NB4 (cell line): Measurements from ENCODE around the gene COQ7.

Source experiments
- DNase-seq: peaks from one replicate; pipeline ENCODE4 v3.0.0; 2010; ENCODE audit warnings: low read depth
- H3K4me3 ChIP-seq: one replicate; pipeline ENCODE4 v1.5.1; 2011; ENCODE audit warnings: mild to moderate bottlenecking, low read depth, low read length, moderate library complexity
- MAX ChIP-seq: IDR thresholded peaks from 2 replicates; pipeline ENCODE4 v1.6.1; 2011; ENCODE audit warnings: low read depth, low read length
- MYC ChIP-seq: IDR thresholded peaks from 2 replicates; pipeline ENCODE4 v1.6.1; 2011; ENCODE audit warnings: low read depth, low read length
- POLR2A ChIP-seq: IDR thresholded peaks from 2 replicates; pipeline ENCODE4 v1.6.1; 2011; ENCODE audit warnings: mild to moderate bottlenecking; ENCODE audit not compliant: insufficient read length; ENCODE audit errors: extremely low read depth
- TF ChIP-seq, protein P1 (sequence below): IDR thresholded peaks from one replicate; pipeline ENCODE4 v1.5.1; 2012; ENCODE audit warnings: low read depth, low read length

Gene COQ7

DNA sequence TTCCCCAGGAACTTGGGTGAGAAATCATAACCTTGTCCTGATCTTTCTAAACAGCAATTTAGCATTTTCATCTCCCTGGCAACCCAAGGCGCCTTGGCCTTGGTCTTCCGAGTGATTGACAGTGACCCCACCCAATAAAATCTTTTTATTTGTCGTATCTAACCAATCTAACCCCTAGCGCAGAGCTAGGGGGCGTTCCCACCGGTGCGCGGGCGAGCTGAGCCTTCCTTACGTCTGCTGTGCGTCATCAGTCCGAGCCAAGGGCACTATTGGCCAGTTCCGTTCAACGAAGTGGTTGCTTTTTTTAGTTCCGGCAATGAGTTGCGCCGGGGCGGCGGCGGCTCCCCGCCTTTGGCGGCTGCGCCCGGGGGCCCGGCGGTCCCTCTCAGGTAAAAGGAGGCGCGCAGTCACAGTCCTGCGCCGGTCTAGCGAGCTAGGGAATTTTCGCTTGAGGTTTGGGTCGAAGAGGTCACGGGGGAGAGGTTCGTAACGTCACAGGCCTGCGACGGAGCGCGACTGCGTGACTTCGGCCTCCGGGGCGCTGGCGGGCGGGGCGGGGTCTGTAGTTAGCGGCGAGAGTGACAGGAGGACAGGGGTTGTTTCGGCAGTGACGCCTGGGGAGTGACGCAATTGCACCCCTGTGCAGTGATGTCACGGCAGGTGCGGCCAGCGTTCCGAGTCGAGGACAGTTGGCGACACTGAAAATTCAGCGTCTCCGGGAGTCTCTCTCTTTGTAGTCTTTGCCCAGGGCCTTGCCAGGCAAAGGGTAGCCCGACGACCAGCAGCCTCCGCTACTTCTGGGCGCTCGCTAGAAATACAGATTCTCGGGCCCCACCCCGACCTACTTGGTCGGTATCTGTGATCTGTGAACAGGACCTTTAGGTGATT lies at the start of gene COQ7:
TSS of gene COQ7 (plus strand) at position 266 of the 888 bp plus-strand sequence. CDS start at position 317, 51 bp downstream.
- TF ChIP-seq, protein P1, sequence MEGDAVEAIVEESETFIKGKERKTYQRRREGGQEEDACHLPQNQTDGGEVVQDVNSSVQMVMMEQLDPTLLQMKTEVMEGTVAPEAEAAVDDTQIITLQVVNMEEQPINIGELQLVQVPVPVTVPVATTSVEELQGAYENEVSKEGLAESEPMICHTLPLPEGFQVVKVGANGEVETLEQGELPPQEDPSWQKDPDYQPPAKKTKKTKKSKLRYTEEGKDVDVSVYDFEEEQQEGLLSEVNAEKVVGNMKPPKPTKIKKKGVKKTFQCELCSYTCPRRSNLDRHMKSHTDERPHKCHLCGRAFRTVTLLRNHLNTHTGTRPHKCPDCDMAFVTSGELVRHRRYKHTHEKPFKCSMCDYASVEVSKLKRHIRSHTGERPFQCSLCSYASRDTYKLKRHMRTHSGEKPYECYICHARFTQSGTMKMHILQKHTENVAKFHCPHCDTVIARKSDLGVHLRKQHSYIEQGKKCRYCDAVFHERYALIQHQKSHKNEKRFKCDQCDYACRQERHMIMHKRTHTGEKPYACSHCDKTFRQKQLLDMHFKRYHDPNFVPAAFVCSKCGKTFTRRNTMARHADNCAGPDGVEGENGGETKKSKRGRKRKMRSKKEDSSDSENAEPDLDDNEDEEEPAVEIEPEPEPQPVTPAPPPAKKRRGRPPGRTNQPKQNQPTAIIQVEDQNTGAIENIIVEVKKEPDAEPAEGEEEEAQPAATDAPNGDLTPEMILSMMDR, result no peak
- TF ChIP-seq MYC (peak; percentile 48; the same call in 1 of the 2 replicates), POLR2A (no peak), MAX (peak; percentile 4; the same call in 1 of the 2 replicates)
- peak within 1 kb of the TSS; percentile 92 for H3K4me3 ChIP-seq
- DNase-seq, result peak; percentile 99

DNA sequence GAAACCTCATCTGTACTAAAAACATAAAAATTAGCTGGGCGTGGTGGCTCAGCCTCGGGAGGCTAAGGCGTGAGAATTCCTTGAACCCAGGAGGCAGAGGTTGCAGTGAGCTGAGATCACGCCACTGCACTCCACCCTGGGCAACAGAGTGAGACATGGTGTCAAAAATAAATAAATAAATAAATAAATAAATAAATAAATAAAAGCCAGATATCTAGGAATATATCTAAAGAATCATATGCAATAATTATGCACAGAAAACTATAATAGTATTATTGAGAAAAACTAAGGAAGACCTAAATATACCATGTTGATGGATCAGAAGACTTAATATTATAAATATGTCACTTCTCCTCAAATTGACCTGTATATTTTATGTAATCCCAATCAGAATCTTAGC lies 46.7 kb upstream of the COQ7 start:
- no peak for DNase-seq
- H3K4me3 ChIP-seq, result no peak overlapping the region
- TF ChIP-seq MAX (no peak), MYC (no peak), POLR2A (no peak)
- TF ChIP-seq, protein P1, result no peak

DNA sequence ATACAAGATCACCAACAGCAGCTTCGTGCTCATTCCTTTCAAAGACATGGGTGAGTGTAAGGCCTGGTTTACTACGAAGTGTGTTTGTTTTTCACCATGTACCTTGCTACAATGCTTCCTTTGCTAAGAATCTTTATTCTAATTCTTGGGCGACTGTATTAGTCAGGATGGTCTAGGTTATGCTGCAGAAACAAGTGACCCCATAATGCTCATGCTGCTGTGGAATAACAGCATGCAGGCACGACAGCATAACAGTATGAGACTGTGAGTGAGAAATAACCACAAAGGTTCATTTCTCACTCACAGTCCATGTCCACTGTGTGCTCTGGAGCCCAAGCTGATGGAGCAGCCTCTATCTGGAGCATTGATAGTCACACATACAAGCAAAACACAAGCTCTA lies 45.7 kb upstream of the COQ7 start:
- no peak for DNase-seq
- no peak for TF ChIP-seq MYC
- TF ChIP-seq, protein P1, result no peak

DNA sequence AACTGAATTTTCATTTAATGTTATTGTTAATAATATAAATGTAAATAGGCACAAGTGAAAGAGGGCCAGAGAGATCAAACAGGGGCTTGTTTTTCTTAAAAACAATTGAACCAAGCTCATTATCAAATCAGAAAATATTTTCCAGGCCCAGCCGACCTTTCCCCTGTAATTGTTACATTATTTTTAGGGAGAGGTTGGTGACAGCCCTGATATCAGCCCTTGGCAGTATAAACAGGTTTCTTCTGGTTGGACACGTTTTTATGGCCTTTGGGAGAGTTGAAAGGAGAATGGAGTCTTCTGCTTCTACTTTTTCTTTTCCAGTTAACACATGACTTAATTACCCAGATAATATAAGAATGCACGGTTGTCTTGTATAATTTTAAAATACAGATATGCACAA lies 40.0 kb upstream of the COQ7 start:
- DNase-seq, result no peak
- no peak for TF ChIP-seq MAX
- no peak for TF ChIP-seq POLR2A
- TF ChIP-seq MYC, result no peak
- TF ChIP-seq, protein P1, result no peak
- no peak overlapping the region for H3K4me3 ChIP-seq

More for the DNA sequence above, 45.7 kb upstream of the COQ7 start:
- H3K4me3 ChIP-seq, result no peak overlapping the region

DNA sequence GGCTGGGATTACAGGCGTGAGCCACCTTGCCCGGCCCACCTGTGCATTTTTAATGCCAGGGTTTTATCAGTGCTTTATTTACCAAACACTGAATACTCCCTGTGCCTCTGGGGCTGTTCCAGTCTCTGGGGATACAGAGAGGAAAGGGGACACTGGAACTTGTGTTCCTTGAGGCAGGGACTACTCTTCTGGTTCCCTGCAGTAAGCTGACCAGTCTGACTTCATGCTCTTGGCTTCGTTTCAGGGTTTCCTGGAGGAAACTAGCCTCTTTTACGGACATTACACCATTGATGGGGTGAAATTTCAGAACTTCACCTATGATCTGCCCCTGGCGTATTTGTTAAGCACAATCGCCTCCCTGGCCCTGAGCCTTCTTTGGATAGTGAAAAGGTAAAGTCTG lies 37.4 kb upstream of the COQ7 start:
- TF ChIP-seq MYC (no peak), MAX (no peak), POLR2A (no peak)
- TF ChIP-seq, protein P1, result no peak
- DNase-seq, result no peak
- no peak overlapping the region for H3K4me3 ChIP-seq

DNA sequence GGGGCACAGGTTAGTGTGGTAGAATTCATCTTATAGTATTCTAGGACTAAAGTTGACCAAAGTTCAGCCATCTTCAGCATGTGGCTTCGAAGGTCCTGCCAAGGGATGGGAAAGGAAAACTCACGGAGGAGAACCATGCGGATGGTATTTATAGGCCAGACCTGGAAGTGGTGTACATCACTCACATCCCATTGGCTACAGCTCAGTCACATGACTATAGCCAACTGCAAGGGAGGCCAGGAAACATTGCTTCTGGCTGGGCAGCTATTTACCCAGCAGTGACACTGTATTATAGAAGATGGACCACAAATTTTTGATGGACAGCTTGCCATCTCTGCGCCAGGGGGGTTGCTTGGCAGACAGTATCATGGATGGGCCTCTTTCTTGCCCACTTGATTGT lies 35.7 kb upstream of the COQ7 start:
- TF ChIP-seq MAX (no peak), MYC (no peak)
- DNase-seq, result no peak
- H3K4me3 ChIP-seq, result no peak overlapping the region
